Endothelial cell of coronary artery (primary cell): Measurements from ENCODE around the gene JAML. TPM values are rescaled to one million over a fixed set of nuclear protein-coding genes. Genes with fewer than 3 reads are reported as not detected.

Experiments used
- total RNA-seq: library from RNA; depleted of rRNA; stranded (reverse); fragments of >200 nt; gene quantifications from 2 replicates; pipeline ENCODE4 v1.2.3, GENCODE V29; 2014

JAML gene
- 0.19 and 0.27 TPM in 2 replicates for total RNA-seq

GRCh38 chr11:118224511-118225188 is at the start of gene JAML:
Gene JAML, minus strand, starts transcription at chr11:118225011. Its CDS starts 10,145 bp downstream, at chr11:118214866.

GRCh38 chr11:118263695-118264568 is 39.1 kb upstream of the JAML start, which contains the start of gene MPZL2:
Gene MPZL2, minus strand, starts transcription at chr11:118264297. Its CDS starts 144 bp downstream, at chr11:118264153.

GRCh38 chr11:118251858-118252652 is 27.2 kb upstream of the JAML start, which contains the start of gene MPZL3:
Gene MPZL3, minus strand, starts transcription at chr11:118252365. Its CDS starts 71 bp downstream, at chr11:118252294.

GRCh38 chr11:118175993-118176777 is 48.6 kb downstream of the JAML start, which contains the start of gene SCN2B:
Gene SCN2B, minus strand, starts transcription at chr11:118176639. Its CDS starts 208 bp downstream, at chr11:118176431.

GRCh38 chr11:118152552-118153471 is 72.0 kb downstream of the JAML start, which contains the start of gene SCN4B:
Gene SCN4B, minus strand, starts transcription at chr11:118152823. Its CDS starts 150 bp downstream, at chr11:118152673.

Other genes with a start within 250 kb of the JAML start
- gene IL10RA, start 238.6 kb downstream of the JAML start, total RNA-seq = not detected in 2 replicates
- not detected in 2 replicates for gene TMPRSS4, start 147.9 kb downstream of the JAML start, total RNA-seq
- not detected in 2 replicates for gene SMIM35, start 138.0 kb downstream of the JAML start, total RNA-seq
- 0.09 TPM in 2 replicates for gene SCN4B, start 72.2 kb downstream of the JAML start, total RNA-seq
- gene SCN2B, start 48.4 kb downstream of the JAML start, total RNA-seq = not detected in 2 replicates
- gene MPZL3, start 27.4 kb upstream of the JAML start, total RNA-seq = 8.2 and 12.4 TPM in 2 replicates
- 118 and 402 TPM in 2 replicates for gene MPZL2, start 39.3 kb upstream of the JAML start, total RNA-seq
- not detected in 2 replicates for gene CD3E, start 79.7 kb upstream of the JAML start, total RNA-seq
- not detected in 2 replicates for gene CD3D, start 117.7 kb upstream of the JAML start, total RNA-seq
- not detected in 2 replicates for gene CD3G, start 119.3 kb upstream of the JAML start, total RNA-seq
- gene UBE4A, start 134.6 kb upstream of the JAML start, total RNA-seq = 25.4 and 26.5 TPM in 2 replicates
- gene ATP5MG, start 176.6 kb upstream of the JAML start, total RNA-seq = 131 and 166 TPM in 2 replicates
- 19.8 and 27.7 TPM in 2 replicates for gene KMT2A, start 211.5 kb upstream of the JAML start, total RNA-seq